ENCODE data around the gene TPRG1L. TPM values are rescaled to one million over a fixed set of nuclear protein-coding genes. Genes with fewer than 3 reads are reported as not detected.

Gene TPRG1L
- total RNA-seq (2022; extraction: Qiagen RNA extraction) = 25.6 to 30.8 TPM (median 29.0 TPM) in 5 replicates

GRCh38 chr1:3624200-3625136, at the start of gene TPRG1L:
Gene TPRG1L (plus strand): TSS chr1:3625015. CDS start chr1:3625073, 58 bp downstream.

GRCh38 chr1:3611170-3612019, 13.4 kb upstream of the TPRG1L start, which contains the start of gene MEGF6:
Gene MEGF6 (minus strand): TSS chr1:3611508. CDS start chr1:3611268, 240 bp downstream.

GRCh38 chr1:3649342-3650247, 24.8 kb downstream of the TPRG1L start, which contains the start of gene WRAP73:
Gene WRAP73 (minus strand): TSS chr1:3650103. CDS start chr1:3649999, 104 bp downstream.

GRCh38 chr1:3651930-3652547, 27.2 kb downstream of the TPRG1L start, which contains the start of gene TP73:
Gene TP73 (plus strand): TSS chr1:3652516. CDS start chr1:3682366, 29,850 bp downstream.

Other genes with a start within 250 kb of the TPRG1L start
- 3.2 to 6.1 TPM (median 4.8 TPM) in 5 replicates for gene ARHGEF16, start 170.3 kb upstream of the TPRG1L start, total RNA-seq (2022; extraction: Qiagen RNA extraction)
- gene MEGF6, start 13.5 kb upstream of the TPRG1L start, total RNA-seq (2022; extraction: Qiagen RNA extraction) = 6.8 to 11.8 TPM (median 8.4 TPM) in 5 replicates
- gene WRAP73, start 25.1 kb downstream of the TPRG1L start, total RNA-seq (2022; extraction: Qiagen RNA extraction) = 16.5 to 20.7 TPM (median 18.8 TPM) in 5 replicates
- 0.59 to 0.87 TPM (median 0.75 TPM) in 5 replicates for gene TP73, start 27.5 kb downstream of the TPRG1L start, total RNA-seq (2022; extraction: Qiagen RNA extraction)
- not detected in 5 replicates for gene CCDC27, start 127.4 kb downstream of the TPRG1L start, total RNA-seq (2022; extraction: Qiagen RNA extraction)
- 0.52 to 2.6 TPM (median 1.4 TPM) in 5 replicates for gene SMIM1, start 147.7 kb downstream of the TPRG1L start, total RNA-seq (2022; extraction: Qiagen RNA extraction)
- gene LRRC47, start 171.5 kb downstream of the TPRG1L start, total RNA-seq (2022; extraction: Qiagen RNA extraction) = 31.0 to 34.2 TPM (median 33.2 TPM) in 5 replicates
- gene CEP104, start 232.2 kb downstream of the TPRG1L start, total RNA-seq (2022; extraction: Qiagen RNA extraction) = 13.9 to 17.3 TPM (median 15.1 TPM) in 5 replicates
- 2.4 to 4.4 TPM (median 3.8 TPM) in 5 replicates for gene DFFB, start 232.5 kb downstream of the TPRG1L start, total RNA-seq (2022; extraction: Qiagen RNA extraction)

All from A549 treated with Mapracorat at 1 μM for 4 hours (cell line).